ENCODE measurements around the gene TRPM3. TPM values are rescaled to one million over a fixed set of nuclear protein-coding genes. Genes with fewer than 3 reads are reported as not detected.
"Not testable (repeated sequence)": the region's sequence is repeated elsewhere in the genome, so short reads cannot be mapped to it uniquely, and the experiment has no call there.

Gene TRPM3
- total RNA-seq, 1 experiment from 2014 or later = under 0.01 TPM

GRCh38 chr9:70673844-70674243 is 447.6 kb downstream of the TRPM3 start:
- DNase-seq (ENCODE audit: low read depth) = no peak

DNA sequence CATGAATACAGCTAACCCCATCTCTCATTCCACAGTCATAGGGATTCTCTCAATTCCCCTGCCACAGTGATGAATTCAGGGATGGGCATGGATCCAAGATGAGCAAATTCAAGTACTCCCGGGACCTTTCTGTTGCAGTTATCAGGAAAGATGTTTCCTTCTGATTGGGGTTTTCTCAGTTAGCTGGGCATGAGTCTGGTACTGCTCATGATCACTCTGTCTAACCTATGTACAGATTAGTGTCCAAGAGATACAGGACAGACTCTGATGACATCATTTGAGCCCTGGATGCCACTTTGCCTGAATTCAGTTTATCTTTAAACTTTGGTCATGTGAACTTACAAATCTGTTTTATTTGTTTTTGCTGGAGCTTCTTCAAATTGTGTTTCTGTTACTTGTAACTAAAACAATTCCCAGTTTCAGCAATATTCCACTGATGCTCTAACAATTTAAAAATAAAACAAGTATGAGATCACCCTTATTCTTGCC is 449.2 kb downstream of the TRPM3 start:
- peak; percentile 7 for DNase-seq (ENCODE audit: low read depth)

GRCh38 chr9:70668751-70669150 is 452.7 kb downstream of the TRPM3 start:
- DNase-seq (ENCODE audit: low read depth) = no peak

DNA sequence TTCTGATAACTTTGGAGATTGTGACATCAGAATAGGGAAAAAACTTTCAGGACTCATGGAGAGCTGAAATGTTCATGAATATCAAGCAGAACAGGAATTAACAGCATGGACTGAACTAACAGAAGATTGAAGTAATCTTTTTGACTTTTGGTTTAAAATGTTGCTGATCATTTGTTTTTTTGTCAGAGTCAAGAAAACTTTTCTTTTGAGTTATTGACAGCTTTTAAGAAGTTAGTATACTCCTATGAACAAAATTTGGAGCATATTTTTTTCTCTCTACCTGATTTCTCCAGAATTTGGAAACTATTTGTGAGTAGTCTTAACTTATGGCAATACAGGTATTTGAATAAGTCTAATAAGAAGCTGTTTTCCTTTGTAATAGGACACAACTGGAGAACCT is 462.7 kb downstream of the TRPM3 start:
- DNase-seq (ENCODE audit: low read depth) = no peak

DNA sequence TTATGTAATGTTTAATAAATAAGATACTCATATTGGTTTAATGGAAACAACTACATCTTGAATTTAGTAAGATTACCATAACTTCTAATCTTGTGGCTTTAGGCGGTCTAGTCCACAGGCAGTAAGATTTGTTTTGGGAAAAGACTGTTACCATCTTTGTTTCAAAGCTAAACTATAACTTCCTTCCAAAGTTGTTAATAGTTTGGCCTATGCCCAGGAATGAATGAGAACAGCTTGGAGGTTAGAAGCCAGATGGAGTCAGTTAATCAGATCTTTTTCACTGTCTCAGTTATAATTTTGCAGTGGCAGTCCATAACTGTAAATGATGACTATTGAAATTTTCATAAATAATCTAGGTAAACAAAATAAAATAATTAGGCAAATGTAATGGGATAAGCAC is 465.1 kb downstream of the TRPM3 start:
- DNase-seq (ENCODE audit: low read depth) = no peak

DNA sequence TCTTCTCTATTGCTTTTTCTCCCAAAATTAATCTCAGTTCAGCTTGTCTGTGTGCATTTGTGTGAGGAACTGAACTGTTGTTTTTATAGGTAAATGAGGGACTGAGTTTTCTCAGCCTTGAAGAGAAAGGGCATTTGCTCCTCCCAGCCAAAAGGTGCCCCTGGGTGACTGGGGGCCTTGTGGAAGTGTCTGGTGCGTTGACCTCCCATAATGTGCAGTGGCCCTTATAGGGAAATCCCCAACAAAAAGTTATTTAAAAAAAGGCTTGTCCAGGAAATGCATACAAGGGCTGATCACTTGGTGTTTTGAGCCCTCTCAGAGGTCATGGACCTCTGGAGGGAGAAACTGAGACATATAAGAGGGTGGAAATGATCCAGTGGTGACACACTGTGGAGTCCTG is 467.3 kb downstream of the TRPM3 start:
- DNase-seq (ENCODE audit: low read depth) = no peak

GRCh38 chr9:70644627-70645026 is 476.8 kb downstream of the TRPM3 start:
- not testable (repeated sequence) for DNase-seq (ENCODE audit: low read depth)

DNA sequence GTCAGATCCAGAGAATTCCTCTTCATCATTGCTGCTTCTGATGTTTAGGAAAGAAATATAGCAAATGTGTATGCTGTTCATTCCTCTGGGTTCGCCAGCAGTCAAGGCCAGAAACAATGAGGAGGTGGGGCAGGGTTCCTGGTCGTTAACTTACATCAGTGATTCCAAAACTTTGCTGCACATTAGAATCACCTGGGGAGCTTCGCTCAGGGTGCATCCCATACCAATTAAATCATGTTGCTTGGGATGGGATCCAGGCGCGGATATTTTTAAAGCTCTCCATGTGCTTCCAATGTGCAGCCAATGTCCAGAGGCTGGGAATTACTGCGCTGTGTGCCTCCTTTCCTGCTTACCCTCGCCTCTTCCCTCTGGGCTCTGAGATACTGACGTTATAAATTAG is 479.1 kb downstream of the TRPM3 start:
- DNase-seq (ENCODE audit: low read depth) = no peak

DNA sequence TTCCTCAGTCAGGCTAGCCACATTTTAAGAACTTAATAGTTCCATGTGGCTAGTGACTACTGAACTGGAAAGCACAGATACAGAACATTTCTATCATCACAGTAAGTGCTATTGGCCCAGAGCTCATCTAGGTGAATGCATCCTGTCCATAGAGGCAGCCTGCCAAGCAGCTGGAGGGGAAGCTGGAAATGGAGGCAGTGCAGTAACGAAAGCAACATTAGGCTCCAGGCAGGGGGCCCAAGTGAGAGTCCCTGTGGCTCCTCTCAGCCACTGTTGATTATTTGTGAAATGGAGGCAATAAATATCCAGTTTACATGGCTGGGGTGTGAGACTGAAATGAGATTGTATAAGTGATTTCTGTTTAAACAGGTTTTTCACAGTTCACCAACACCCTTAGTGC is 479.8 kb downstream of the TRPM3 start:
- DNase-seq (ENCODE audit: low read depth) = peak; percentile 14

DNA sequence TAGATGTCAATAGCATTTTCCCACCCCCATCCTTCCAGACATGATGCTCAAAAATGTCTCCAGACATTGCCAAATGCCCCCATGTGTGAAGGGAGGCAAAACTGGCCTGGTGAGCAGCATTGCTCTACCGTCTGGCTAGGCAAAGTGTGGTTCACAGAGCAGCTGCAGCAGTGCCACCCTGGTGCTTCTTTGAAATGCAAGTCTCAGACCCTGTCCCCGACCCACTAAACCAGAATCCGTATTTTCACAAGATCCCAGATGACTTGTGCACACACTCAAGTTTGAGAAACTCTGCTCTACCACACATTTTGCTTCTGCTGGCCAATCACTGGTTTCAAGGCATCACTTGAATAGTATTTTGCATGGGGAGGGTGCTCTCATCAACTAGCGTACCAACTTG is 480.4 kb downstream of the TRPM3 start:
- no peak for DNase-seq (ENCODE audit: low read depth)

DNA sequence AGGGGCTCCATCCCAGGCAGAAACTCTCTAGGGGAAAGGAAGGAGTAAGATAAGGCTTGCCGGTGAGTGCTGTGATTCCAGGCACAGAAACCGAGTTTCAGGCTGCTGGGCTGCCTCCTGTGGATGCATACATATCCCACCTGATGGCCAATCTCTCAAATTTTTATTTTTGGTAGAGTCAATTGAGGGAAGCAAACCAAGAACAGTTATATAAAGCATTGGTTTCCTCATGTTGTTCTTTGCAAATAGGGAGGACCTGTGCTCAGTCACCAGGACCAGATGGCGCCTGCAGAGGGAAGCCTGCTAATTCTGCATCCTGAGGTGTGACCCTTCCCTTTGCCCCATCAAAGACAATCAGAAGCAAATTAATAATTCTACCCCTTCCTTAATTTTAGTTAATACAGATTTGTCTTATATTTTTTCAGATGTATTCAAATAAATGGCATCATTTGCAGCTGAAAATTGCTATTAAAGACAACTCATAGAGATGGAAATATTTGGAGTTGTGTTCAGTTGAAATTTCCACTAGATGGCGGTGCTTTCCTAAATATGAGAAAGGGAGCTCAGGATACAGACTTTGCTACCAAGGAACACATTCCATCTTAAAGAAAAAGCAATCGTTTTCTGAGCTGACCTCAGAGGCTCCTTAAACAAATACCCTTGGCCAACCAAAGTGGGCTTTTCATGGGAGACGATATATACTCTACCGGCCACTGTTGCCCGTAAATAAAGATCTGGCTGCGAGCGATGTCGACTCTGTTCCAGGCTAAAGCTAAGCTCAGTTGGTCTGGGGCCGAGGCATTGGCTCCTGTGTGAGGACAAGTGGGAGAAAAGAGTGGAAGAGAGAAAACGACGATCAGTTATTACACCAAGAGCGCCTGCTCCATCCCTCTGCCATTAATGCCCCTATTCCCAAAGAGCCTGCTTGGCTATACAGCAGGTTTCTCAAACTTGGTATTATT is 481.3 kb downstream of the TRPM3 start:
- peak; percentile 34 for DNase-seq (ENCODE audit: low read depth)

- DNase-seq (ENCODE audit: low read depth) = no peak
Measured at GRCh38 chr9:70635790-70636189, 485.6 kb downstream of the TRPM3 start.

GRCh38 chr9:70634696-70635095 is 486.7 kb downstream of the TRPM3 start:
- no peak for DNase-seq (ENCODE audit: low read depth)

DNA sequence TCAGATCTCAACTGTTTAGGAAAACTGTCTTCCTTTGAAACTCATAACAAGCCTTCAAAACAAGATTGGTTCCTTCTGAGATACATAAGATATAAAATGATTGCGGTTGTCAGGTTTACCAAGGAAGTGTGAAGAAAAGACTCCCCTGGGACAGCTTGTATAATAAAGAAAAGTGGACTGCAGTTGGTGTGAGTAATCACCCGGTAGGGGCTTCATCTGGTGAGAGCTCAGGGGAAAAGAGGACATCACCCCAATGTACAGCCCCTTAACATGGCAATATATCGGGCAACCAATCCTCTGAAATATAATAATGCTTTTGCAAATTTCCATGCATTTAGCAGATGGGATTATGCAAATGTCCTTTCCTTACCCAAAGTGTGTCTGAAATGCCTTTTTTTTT is 490.4 kb downstream of the TRPM3 start:
- no peak for DNase-seq (ENCODE audit: low read depth)

DNA sequence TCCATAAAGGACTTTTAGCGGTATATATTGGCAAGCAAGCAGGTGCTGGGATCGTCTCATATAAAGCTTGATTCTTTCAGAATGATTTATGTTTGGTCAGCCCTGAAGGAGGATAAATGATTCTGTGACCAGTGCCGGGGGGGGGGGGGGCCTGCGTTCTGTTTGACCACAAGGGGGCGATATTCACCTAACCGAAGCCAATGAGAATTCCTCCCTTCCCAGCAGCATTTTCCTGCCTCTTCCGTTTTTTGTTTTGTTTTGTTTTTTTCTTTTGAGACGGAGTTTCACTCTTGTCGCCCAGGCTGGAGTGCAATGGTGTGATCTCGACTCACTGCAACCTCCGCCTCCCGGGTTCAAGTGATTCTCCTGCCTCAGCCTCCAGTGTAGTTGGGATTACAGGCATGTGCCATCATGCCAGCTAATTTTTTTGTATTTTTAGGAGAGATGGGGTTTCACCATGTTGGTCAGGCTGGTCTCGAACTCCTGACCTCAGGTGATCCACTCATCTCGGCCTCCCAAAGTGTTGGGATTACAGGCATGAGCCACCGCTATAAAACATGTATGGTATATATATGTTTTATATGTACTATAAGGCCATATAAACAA is 492.2 kb downstream of the TRPM3 start:
- DNase-seq (ENCODE audit: low read depth) = peak; percentile 28

- no peak for DNase-seq (ENCODE audit: low read depth)
Measured at GRCh38 chr9:70625078-70625477, 496.3 kb downstream of the TRPM3 start.

GRCh38 chr9:70618784-70619183 is 502.6 kb downstream of the TRPM3 start:
- DNase-seq (ENCODE audit: low read depth) = no peak

DNA sequence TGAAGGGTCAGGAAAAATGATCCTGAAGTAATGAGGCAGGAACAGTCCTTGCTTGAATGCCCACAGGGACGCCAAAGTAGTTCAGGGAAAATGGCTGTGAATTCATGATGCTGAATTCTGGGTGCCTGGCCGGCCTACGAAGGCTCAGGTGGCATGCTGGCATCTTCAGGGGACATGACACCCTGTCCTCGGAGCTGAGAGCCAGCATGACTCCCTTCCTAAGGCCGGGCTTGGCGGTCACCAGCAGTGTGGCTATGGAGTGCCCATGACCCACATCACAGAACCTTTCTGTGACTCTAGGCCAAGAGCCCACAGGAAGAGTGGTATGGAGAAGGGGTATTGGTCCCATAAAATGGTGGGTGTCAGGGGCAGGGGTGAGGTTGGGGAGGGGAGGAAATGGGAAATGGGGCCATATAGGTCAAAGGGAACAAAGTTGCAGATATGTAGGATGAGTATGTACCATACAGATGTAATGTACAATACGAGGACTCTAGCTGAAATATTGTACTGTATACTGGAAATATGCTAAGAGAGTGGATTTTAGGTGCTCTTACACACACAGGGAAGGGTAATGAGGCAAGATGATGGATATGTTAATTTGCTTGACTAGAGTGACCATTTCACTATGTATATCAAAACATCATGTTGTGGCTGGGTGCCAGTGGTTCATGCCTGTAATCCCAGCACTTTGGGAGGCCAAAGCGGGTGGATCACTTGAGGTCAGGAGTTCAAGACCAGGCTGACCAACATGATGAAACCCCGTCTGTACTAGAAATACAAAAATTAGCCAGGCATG is 504.2 kb downstream of the TRPM3 start:
- no peak for DNase-seq (ENCODE audit: low read depth)

GRCh38 chr9:70616228-70616990 is 505.0 kb downstream of the TRPM3 start:
- DNase-seq (ENCODE audit: low read depth) = no peak

DNA sequence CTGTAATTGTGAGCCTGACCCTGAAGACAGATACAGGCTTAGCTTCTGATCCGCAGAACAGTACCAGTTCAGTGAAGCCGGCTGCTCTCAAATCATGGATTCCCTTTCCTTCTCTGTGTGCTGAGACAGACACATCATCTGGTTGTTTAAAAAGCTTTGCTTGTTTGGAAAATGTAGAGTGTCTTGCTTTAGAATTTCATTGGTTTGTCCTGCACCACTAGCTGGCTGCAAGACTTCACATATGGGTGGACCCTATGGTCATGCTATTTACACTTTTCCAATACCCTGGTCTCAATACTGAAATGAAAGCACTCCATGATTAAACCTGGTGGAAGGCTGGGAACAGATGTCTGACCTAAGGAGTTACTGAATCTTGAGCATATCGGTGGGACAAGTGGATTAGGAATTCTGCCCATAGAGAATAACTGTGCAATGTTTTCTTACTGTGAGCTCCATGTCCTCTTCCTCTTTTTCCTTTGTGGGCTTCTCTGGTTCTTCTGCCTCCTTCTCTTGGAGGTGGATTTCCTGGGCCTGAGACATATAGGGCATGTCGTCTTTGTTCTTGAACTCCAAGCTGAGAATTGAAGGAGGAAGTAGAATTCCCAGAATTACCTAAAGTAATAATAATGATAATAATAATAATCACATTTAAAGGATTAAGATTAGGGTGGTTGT is 505.8 kb downstream of the TRPM3 start:
- DNase-seq (ENCODE audit: low read depth) = no peak

All from Daoy (cell line).